Duodenal mucosa (tissue), 2 donors: ENCODE data around the gene TBXT.

Experiments used
- H3K27ac ChIP-seq: one replicate; pipeline ENCODE4 v1.7.0; 2013; ENCODE audit warnings: low read depth, low read length
- H3K27me3 ChIP-seq, 2 donors: one replicate each; pipeline ENCODE4 v1.7.0; 2013; ENCODE audit warnings: low read length in 2 of 2, control low read depth in 1 of 2; ENCODE audit not compliant: insufficient read depth in 2 of 2, control insufficient read depth in 1 of 2
- H3K36me3 ChIP-seq, 2 donors: one replicate each; pipeline ENCODE4 v1.7.0; 2013; ENCODE audit warnings: low read length in 2 of 2, control low read depth in 1 of 2; ENCODE audit not compliant: insufficient read depth in 2 of 2, control insufficient read depth in 1 of 2
- H3K4me1 ChIP-seq, 2 donors: one replicate each; pipeline ENCODE4 v1.7.0; 2013; ENCODE audit warnings: low read length in 2 of 2, control low read depth in 1 of 2; ENCODE audit not compliant: insufficient read depth in 2 of 2, control insufficient read depth in 1 of 2
- H3K4me3 ChIP-seq, 2 donors: one replicate each; pipeline ENCODE4 v1.7.0; 2013; ENCODE audit warnings: low read length in 2 of 2, low read depth in 1 of 2
- H3K9ac ChIP-seq, 2 donors: one replicate each; pipeline ENCODE4 v1.7.0; 2013; ENCODE audit warnings: low read length in 2 of 2, low read depth in 1 of 2
- H3K9me3 ChIP-seq, 2 donors: one replicate each; pipeline ENCODE4 v1.7.0; 2013; ENCODE audit warnings: low read length in 2 of 2, control low read depth in 1 of 2; ENCODE audit not compliant: control insufficient read depth in 1 of 2

The TBXT gene

GRCh38 chr6:166115609-166116008 is 52.0 kb downstream of the TBXT start:
- H3K9me3 ChIP-seq, result no peaks in the 10 kb centered on the region
- peaks cover 0 to 6% of the 10 kb centered on the region in 2 donors for H3K4me1 ChIP-seq

DNA sequence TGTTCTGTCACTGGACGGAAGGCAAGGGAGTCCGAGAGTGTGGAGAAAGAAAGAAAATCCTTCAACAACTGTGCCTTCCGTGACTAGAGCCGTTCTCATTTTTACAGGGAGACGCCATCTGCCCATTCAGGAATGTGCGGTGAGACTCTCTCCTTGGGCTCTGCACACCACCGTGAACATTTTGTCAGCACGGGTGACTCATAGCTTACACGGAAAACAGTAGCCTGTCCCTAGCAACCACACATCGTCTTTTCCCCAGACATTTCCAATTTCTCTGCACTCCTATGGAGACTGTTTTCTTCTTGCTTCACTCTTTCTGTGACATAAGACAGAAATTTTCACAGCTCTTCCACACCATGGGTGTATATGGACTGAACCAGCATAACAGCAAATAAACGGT is 55.1 kb downstream of the TBXT start:
- Histone ChIP-seq H3K9me3 (no peaks in the 10 kb centered on the region), H3K4me1 (no peaks in the 10 kb centered on the region), H3K27ac (no peak overlapping the region), H3K27me3 (no peaks in the 10 kb centered on the region), H3K9ac (no peak overlapping the region), H3K4me3 (no peak overlapping the region), H3K36me3 (no peaks in the 10 kb centered on the region)

More at GRCh38 chr6:166115609-166116008, 52.0 kb downstream of the TBXT start:
- H3K4me3 ChIP-seq, result no peak overlapping the region
- H3K27me3 ChIP-seq, result no peaks in the 10 kb centered on the region
- H3K36me3 ChIP-seq, result no peaks in the 10 kb centered on the region
- no peak overlapping the region for H3K9ac ChIP-seq
- no peak overlapping the region for H3K27ac ChIP-seq

- Histone ChIP-seq H3K4me3 (no peak overlapping the region), H3K4me1 (no peaks in the 10 kb centered on the region), H3K27me3 (no peaks in the 10 kb centered on the region), H3K27ac (no peak overlapping the region), H3K9me3 (no peaks in the 10 kb centered on the region), H3K36me3 (no peaks in the 10 kb centered on the region), H3K9ac (no peak overlapping the region)
Observed at GRCh38 chr6:166109608-166110007, 58.0 kb downstream of the TBXT start.
